Naive B cell (primary cell): ENCODE measurements around the gene FBXO44. TPM values are rescaled to one million over a fixed set of nuclear protein-coding genes. Genes with fewer than 3 reads are reported as not detected.

ENCODE experiments used
- ATAC-seq, 2 donors: fragments of 150-1000 bp; cut with Tn5 transposase; 2 replicates each; pipeline ENCODE4 v1.10.0; 2021; ENCODE audit warnings: low read depth in 2 of 2, mild to moderate bottlenecking in 2 of 2, moderate library complexity in 2 of 2
- DNase-seq: peaks from one replicate; pipeline ENCODE4 v3.0.0; 2022
- H3K27ac Mint-ChIP-seq, 6 donors: one replicate each; pipeline ENCODE4 v1.8.0; 2020 to 2022; ENCODE audit warnings: mild to moderate bottlenecking in 6 of 6, mixed read lengths in 6 of 6, moderate library complexity in 5 of 6, inconsistent platforms in 2 of 6
- H3K27me3 Mint-ChIP-seq, 3 donors: one replicate each; pipeline ENCODE4 v1.8.0; 2021 to 2022; ENCODE audit warnings: mixed read lengths in 3 of 3, mild to moderate bottlenecking in 1 of 3
- H3K36me3 Mint-ChIP-seq, 2 donors: one replicate each; pipeline ENCODE4 v1.8.0; 2020 to 2022; ENCODE audit warnings: mixed read lengths in 2 of 2, inconsistent platforms in 1 of 2, mild to moderate bottlenecking in 1 of 2
- H3K4me1 Mint-ChIP-seq, 3 donors: one replicate each; pipeline ENCODE4 v1.8.0; 2020 to 2022; ENCODE audit warnings: mixed read lengths in 3 of 3, inconsistent platforms in 1 of 3, mild to moderate bottlenecking in 1 of 3, moderate library complexity in 1 of 3
- H3K4me3 Mint-ChIP-seq, 8 donors: one replicate each; pipeline ENCODE4 v1.8.0; 2020 to 2022; ENCODE audit warnings: mild to moderate bottlenecking in 8 of 8, mixed read lengths in 8 of 8, moderate library complexity in 8 of 8, inconsistent platforms in 2 of 8
- H3K9me3 Mint-ChIP-seq, 7 donors: one replicate each; pipeline ENCODE4 v1.8.0; 2020 to 2022; ENCODE audit warnings: mixed read lengths in 7 of 7, mild to moderate bottlenecking in 5 of 7, inconsistent platforms in 2 of 7, moderate library complexity in 1 of 7
- polyA plus RNA-seq, 6 donors: library from polyadenylated mRNA; unstranded; fragments of 300-500 nt; fragmentation: Illumina TruSeq; gene quantifications; one replicate each; pipeline ENCODE4 v1.2.3, GENCODE V29; 2021; ENCODE audit warnings: low read depth in 6 of 6

Gene FBXO44
- polyA plus RNA-seq, 6 donors from 2014 or later, result 7.0 to 15.2 (median 11.2) TPM

GRCh38 chr1:11675325-11675724, 20.6 kb downstream of the FBXO44 start:
- ATAC-seq (no peak), DNase-seq (no peak)
- H3K27ac Mint-ChIP-seq, result no peak overlapping the region
- no peaks in the 10 kb centered on the region for H3K9me3 Mint-ChIP-seq
- peaks cover 11 to 25% (median 17%) of the 10 kb centered on the region in 3 donors for H3K4me1 Mint-ChIP-seq
- no peaks in the 10 kb centered on the region for H3K27me3 Mint-ChIP-seq
- H3K36me3 Mint-ChIP-seq, result no peaks in the 10 kb centered on the region
- peak overlapping the region in 1 of 8 donors; percentile 35 for H3K4me3 Mint-ChIP-seq

- Mint-ChIP-seq H3K36me3 (no peaks in the 10 kb centered on the region), H3K9me3 (no peaks in the 10 kb centered on the region), H3K4me1 (peaks cover 8 to 26% (median 14%) of the 10 kb centered on the region in 3 donors), H3K4me3 (no peak overlapping the region), H3K27ac (no peak overlapping the region), H3K27me3 (no peaks in the 10 kb centered on the region)
- no peak for ATAC-seq
- DNase-seq, result no peak
Observed at GRCh38 chr1:11676386-11677103, 21.9 kb downstream of the FBXO44 start.

- Mint-ChIP-seq H3K9me3 (no peaks in the 10 kb centered on the region), H3K36me3 (no peaks in the 10 kb centered on the region), H3K4me1 (peaks cover 10 to 26% (median 22%) of the 10 kb centered on the region in 3 donors), H3K27me3 (no peaks in the 10 kb centered on the region), H3K27ac (no peak overlapping the region), H3K4me3 (peak overlapping the region in 2 of 8 donors; percentile 16 to 66)
- no peak for DNase-seq
- ATAC-seq, result no peak
Observed at GRCh38 chr1:11678442-11678841, 23.8 kb downstream of the FBXO44 start.

DNA sequence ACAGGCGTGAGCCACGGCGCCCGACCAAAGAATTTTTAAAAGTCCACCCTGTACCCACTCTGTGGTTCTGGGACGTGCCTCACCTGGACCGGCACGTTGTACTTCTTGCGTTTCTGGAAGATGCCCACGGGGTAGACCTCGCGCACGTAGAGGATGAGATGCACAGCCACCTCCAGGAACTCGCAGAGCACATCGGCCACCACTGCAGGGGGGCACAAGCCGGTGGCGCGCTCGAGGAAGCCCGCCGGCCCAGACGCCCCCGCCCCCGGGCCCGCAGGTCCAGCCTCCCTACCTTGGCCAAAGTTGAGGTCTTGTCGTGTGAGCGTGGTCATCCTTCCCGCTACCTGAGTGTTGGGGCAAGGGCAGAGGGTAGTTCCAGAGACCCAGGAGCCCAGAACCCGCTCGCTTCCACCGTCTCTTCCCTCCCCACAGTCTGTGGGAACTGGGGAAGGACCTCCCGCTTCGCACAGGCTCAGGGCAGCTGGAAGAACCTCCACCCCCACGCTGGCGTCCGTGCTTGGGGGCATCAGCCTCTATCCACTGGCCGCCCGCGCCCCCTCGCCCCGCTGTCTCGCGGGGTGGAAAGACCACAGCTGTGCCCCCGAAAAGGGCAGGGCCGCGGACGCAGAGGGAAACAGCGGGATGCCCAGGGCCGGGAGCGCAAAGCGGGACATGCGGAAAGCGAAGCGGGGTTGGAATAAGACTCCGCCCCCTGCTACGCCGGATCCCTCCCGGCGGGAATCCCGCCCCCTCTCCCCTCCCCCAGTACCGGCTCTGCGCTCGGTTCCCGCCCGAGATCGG, 25.8 kb downstream of the FBXO44 start:
- no peaks in the 10 kb centered on the region for H3K36me3 Mint-ChIP-seq
- no peaks in the 10 kb centered on the region for H3K27me3 Mint-ChIP-seq
- no peaks in the 10 kb centered on the region for H3K9me3 Mint-ChIP-seq
- peaks cover 13 to 33% (median 27%) of the 10 kb centered on the region in 3 donors for H3K4me1 Mint-ChIP-seq
- ATAC-seq (peak; percentile 6 to 9), DNase-seq (no peak)
- peak overlapping the region in 2 of 6 donors; percentile 47 for H3K27ac Mint-ChIP-seq
- H3K4me3 Mint-ChIP-seq, result peak overlapping the region; percentile 85 to 98 (median 92)

- no peaks in the 10 kb centered on the region for H3K9me3 Mint-ChIP-seq
- H3K4me1 Mint-ChIP-seq, result peaks cover 9 to 33% (median 27%) of the 10 kb centered on the region in 3 donors
- no peaks in the 10 kb centered on the region for H3K27me3 Mint-ChIP-seq
- H3K27ac Mint-ChIP-seq, result peak within 1 kb of the TSS; percentile 79 to 96 (median 86)
- H3K4me3 Mint-ChIP-seq, result peak within 1 kb of the TSS; percentile 90 to 98 (median 96)
- ATAC-seq (peak; percentile 90 to 94), DNase-seq (peak; percentile 90)
- H3K36me3 Mint-ChIP-seq, result no peaks in the 10 kb centered on the region
Observed at GRCh38 chr1:11681071-11681771, 26.5 kb downstream of the FBXO44 start, which contains the start of gene MAD2L2. MAD2L2 (minus strand) TSS chr1:11681148; CDS start chr1:11680601, 547 bp downstream.

GRCh38 chr1:11682287-11682771, 27.7 kb downstream of the FBXO44 start:
- Mint-ChIP-seq H3K9me3 (no peaks in the 10 kb centered on the region), H3K27me3 (no peaks in the 10 kb centered on the region), H3K4me1 (peaks cover 9 to 33% (median 27%) of the 10 kb centered on the region in 3 donors), H3K4me3 (peak overlapping the region in 7 of 8 donors; percentile 63 to 98 (median 93)), H3K36me3 (no peaks in the 10 kb centered on the region), H3K27ac (peak overlapping the region in 1 of 6 donors; percentile 70)
- ATAC-seq (no peak), DNase-seq (no peak)

DNA sequence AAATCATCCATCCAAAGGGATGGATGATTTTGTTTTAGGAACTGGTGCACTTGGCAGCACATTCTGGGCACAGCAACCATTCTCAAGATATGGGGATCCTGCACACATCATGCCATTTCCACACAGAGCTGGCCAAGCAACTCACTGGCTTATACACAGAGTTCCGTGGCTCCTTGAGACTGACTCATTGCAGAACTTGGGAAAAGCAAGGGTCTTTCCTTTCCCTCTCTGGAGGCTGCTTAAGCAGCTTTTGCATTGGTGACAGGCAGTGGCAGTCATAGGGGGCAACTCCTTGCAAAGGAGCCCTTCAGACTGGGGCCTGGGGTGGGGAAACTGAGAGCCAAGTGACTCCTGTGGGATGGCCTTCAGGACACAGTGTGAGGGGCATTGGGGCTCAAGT, 28.1 kb downstream of the FBXO44 start:
- Mint-ChIP-seq H3K9me3 (no peaks in the 10 kb centered on the region), H3K4me3 (peak overlapping the region in 3 of 8 donors; percentile 22 to 54 (median 33)), H3K27ac (no peak overlapping the region), H3K4me1 (peaks cover 9 to 32% (median 27%) of the 10 kb centered on the region in 3 donors), H3K36me3 (no peaks in the 10 kb centered on the region), H3K27me3 (peaks cover 0 to 3% (median 0%) of the 10 kb centered on the region in 3 donors)
- ATAC-seq (no peak), DNase-seq (no peak)

- no peak for ATAC-seq
- no peaks in the 10 kb centered on the region for H3K36me3 Mint-ChIP-seq
- peaks cover 0 to 8% (median 7%) of the 10 kb centered on the region in 3 donors for H3K27me3 Mint-ChIP-seq
- peak overlapping the region in 1 of 8 donors; percentile 74 for H3K4me3 Mint-ChIP-seq
- no peaks in the 10 kb centered on the region for H3K9me3 Mint-ChIP-seq
- no peak for DNase-seq
- peak overlapping the region in 1 of 6 donors; percentile 66 for H3K27ac Mint-ChIP-seq
- H3K4me1 Mint-ChIP-seq, result peaks cover 9 to 23% (median 22%) of the 10 kb centered on the region in 3 donors
Observed at GRCh38 chr1:11684070-11684469, 29.4 kb downstream of the FBXO44 start.

DNA sequence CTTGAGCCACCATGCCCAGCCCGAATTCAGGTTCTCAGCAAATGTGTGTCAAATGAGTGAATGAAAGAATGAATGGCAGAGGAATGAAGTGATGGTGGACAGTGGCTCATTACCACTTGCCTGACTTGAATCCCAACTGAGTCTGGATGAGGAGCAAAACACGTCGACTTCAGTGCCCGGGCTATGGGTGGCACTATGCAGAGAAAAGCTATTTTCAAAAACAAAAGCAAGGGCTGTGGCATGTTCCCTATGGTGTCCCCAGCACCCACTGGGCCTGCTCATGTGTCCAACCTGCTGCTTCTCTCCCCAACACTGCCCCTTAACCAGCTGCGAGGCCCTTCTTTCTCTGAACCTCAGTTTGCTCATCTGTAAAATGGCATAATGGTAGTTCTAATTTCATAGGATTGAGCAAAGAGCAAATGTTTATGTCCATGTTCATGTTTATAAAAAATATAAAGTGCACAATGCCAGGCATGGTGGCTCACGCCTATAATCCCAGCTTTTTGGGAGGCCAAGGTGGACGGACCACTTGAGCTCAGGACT, 30.6 kb downstream of the FBXO44 start:
- H3K4me3 Mint-ChIP-seq, result peak overlapping the region in 1 of 8 donors; percentile 1
- H3K4me1 Mint-ChIP-seq, result peaks cover 10 to 26% (median 17%) of the 10 kb centered on the region in 3 donors
- no peaks in the 10 kb centered on the region for H3K9me3 Mint-ChIP-seq
- no peak overlapping the region for H3K27ac Mint-ChIP-seq
- H3K36me3 Mint-ChIP-seq, result no peaks in the 10 kb centered on the region
- H3K27me3 Mint-ChIP-seq, result peaks cover 7 to 19% (median 17%) of the 10 kb centered on the region in 3 donors
- DNase-seq (no peak), ATAC-seq (no peak)

- Mint-ChIP-seq H3K27me3 (peaks cover 24 to 44% (median 42%) of the 10 kb centered on the region in 3 donors), H3K4me3 (no peak overlapping the region), H3K36me3 (no peaks in the 10 kb centered on the region), H3K9me3 (no peaks in the 10 kb centered on the region), H3K27ac (no peak overlapping the region), H3K4me1 (peaks cover 24 to 36% (median 27%) of the 10 kb centered on the region in 3 donors)
- no peak for DNase-seq
- ATAC-seq, result no peak
Observed at GRCh38 chr1:11688506-11688905, 33.8 kb downstream of the FBXO44 start.

- no peaks in the 10 kb centered on the region for H3K36me3 Mint-ChIP-seq
- DNase-seq (no peak), ATAC-seq (peak; percentile 38 to 56)
- H3K27me3 Mint-ChIP-seq, result peaks cover 28 to 53% (median 50%) of the 10 kb centered on the region in 3 donors
- H3K27ac Mint-ChIP-seq, result peak overlapping the region in 2 of 6 donors; percentile 33 to 56
- H3K4me1 Mint-ChIP-seq, result peaks cover 21 to 28% (median 21%) of the 10 kb centered on the region in 3 donors
- H3K4me3 Mint-ChIP-seq, result peak overlapping the region; percentile 57 to 92 (median 78)
- H3K9me3 Mint-ChIP-seq, result no peaks in the 10 kb centered on the region
Observed at GRCh38 chr1:11690397-11691301, 36.0 kb downstream of the FBXO44 start.
